IMR-90 (cell line): ENCODE measurements around the gene ANKUB1. TPM values are rescaled to one million over a fixed set of nuclear protein-coding genes. Genes with fewer than 3 reads are reported as not detected.

Experiments used
- ATAC-seq: fragments of 200-7000 bp; cut with Tn5 transposase; 2 replicates; pipeline ENCODE4 v1.9.1; 2020; ENCODE audit warnings: low read depth, mild to moderate bottlenecking, moderate library complexity
- BruUV-seq: library from RNA; stranded (reverse); fragments of 400-500 nt; replicated peaks from 2 replicates; lab custom pipeline; 2021; lab: Mats Ljungman, UMichigan
- CTCF ChIA-PET: fragments of 300-600 bp; formaldehyde crosslinking; extraction: SDS; loops from one replicate; lab custom pipeline; 2021; ENCODE audit warnings: antibody characterized with exemption; lab: Yijun Ruan, JAX
- POLR2A ChIA-PET: fragments of 300-600 bp; sonication (Branson Sonifier 250); formaldehyde crosslinking; loops from one replicate; lab custom pipeline; 2022; ENCODE audit warnings: antibody characterized with exemption; ENCODE audit not compliant: unreplicated experiment; lab: Charles Lee
- DNase-seq: peaks from one replicate; pipeline ENCODE4 v3.0.0; 2013
- H2AFZ ChIP-seq: replicated peaks from 2 replicates; pipeline ENCODE3; 2013; ENCODE audit warnings: low read length, mild to moderate bottlenecking; ENCODE audit not compliant: poor library complexity
- H2AK5ac ChIP-seq: 2 replicates; pipeline ENCODE4 v1.6.1; 2013; ENCODE audit warnings: low read depth, low read length, inconsistent platforms
- H2AK9ac ChIP-seq: replicated peaks from 2 replicates; pipeline ENCODE3; 2013; ENCODE audit warnings: mild to moderate bottlenecking, low read depth, low read length, moderate library complexity; ENCODE audit not compliant: poor library complexity
- H2BK120ac ChIP-seq: 2 replicates; pipeline ENCODE4 v1.6.1; 2013; ENCODE audit warnings: low read depth, low read length, inconsistent platforms
- H2BK15ac ChIP-seq: 3 replicates; pipeline ENCODE4 v1.6.1; 2013; ENCODE audit warnings: low read depth, low read length, inconsistent platforms
- H2BK20ac ChIP-seq: 2 replicates; pipeline ENCODE4 v1.6.1; 2013; ENCODE audit warnings: low read depth, mild to moderate bottlenecking, inconsistent platforms, low read length, moderate library complexity
- H2BK5ac ChIP-seq: 2 replicates; pipeline ENCODE4 v1.6.1; 2013; ENCODE audit warnings: mild to moderate bottlenecking, low read depth, low read length, inconsistent platforms; ENCODE audit not compliant: poor library complexity, severe bottlenecking
- H3K14ac ChIP-seq: replicated peaks from 2 replicates; pipeline ENCODE4 v1.6.1; 2013; ENCODE audit warnings: low read depth, low read length, inconsistent platforms
- H3K18ac ChIP-seq: 2 replicates; pipeline ENCODE4 v1.6.1; 2013; ENCODE audit warnings: low read depth, low read length, control low read depth
- H3K23ac ChIP-seq: 2 replicates; pipeline ENCODE4 v1.6.1; 2013; ENCODE audit warnings: low read depth, low read length, inconsistent platforms
- H3K27ac ChIP-seq: 2 replicates; pipeline ENCODE4 v1.5.1; 2013; ENCODE audit warnings: mild to moderate bottlenecking, control low read depth, low read length; ENCODE audit not compliant: insufficient read depth
- H3K27me3 ChIP-seq: 2 replicates; pipeline ENCODE4 v1.6.1; 2013; ENCODE audit warnings: low read length; ENCODE audit not compliant: control insufficient read depth, insufficient read depth
- H3K36me3 ChIP-seq: 2 replicates; pipeline ENCODE4 v1.6.1; 2013; ENCODE audit warnings: low read length, mixed read lengths; ENCODE audit not compliant: control insufficient read depth, insufficient read depth
- H3K4ac ChIP-seq: 2 replicates; pipeline ENCODE4 v1.6.1; 2013; ENCODE audit warnings: low read depth, low read length, inconsistent platforms
- H3K4me1 ChIP-seq: 2 replicates; pipeline ENCODE4 v1.6.1; 2013; ENCODE audit warnings: low read length, mixed read lengths; ENCODE audit not compliant: control insufficient read depth, insufficient read depth
- H3K4me2 ChIP-seq: 2 replicates; pipeline ENCODE4 v1.6.1; 2013; ENCODE audit warnings: low read depth, mild to moderate bottlenecking, control low read depth, low read length, moderate library complexity
- H3K4me3 ChIP-seq: 2 replicates; pipeline ENCODE4 v1.5.1; 2013; ENCODE audit warnings: low read depth, mild to moderate bottlenecking, control low read depth, low read length, moderate library complexity; ENCODE audit not compliant: insufficient read depth
- H3K56ac ChIP-seq: 2 replicates; pipeline ENCODE4 v1.6.1; 2013; ENCODE audit warnings: low read length, inconsistent platforms; ENCODE audit not compliant: insufficient read depth; ENCODE audit errors: extremely low read depth
- H3K79me1 ChIP-seq, 2 experiments: 2 replicates each; pipeline ENCODE4 v1.6.1; 2013; ENCODE audit warnings: low read length in 2 of 2, inconsistent platforms in 1 of 2, low read depth in 1 of 2
- H3K9ac ChIP-seq: 2 replicates; pipeline ENCODE4 v1.6.1; 2013; ENCODE audit warnings: low read depth, low read length, control low read depth
- H3K9me1 ChIP-seq: 2 replicates; pipeline ENCODE4 v1.6.1; 2013; ENCODE audit warnings: low read length, inconsistent platforms; ENCODE audit not compliant: insufficient read depth
- H3K9me3 ChIP-seq: 2 replicates; pipeline ENCODE4 v1.6.1; 2013; ENCODE audit warnings: low read length; ENCODE audit not compliant: control insufficient read depth, insufficient read depth
- H4K20me1 ChIP-seq: 2 replicates; pipeline ENCODE4 v1.6.1; 2013; ENCODE audit warnings: low read length, inconsistent platforms; ENCODE audit not compliant: insufficient read depth
- H4K5ac ChIP-seq: 2 replicates; pipeline ENCODE4 v1.6.1; 2013; ENCODE audit warnings: mild to moderate bottlenecking, low read depth, low read length, control low read depth
- H4K8ac ChIP-seq, 2 experiments: 2 replicates each; pipeline ENCODE4 v1.6.1; 2013; ENCODE audit warnings: low read depth in 2 of 2, low read length in 2 of 2, control low read depth in 1 of 2, inconsistent platforms in 1 of 2
- H4K91ac ChIP-seq: 2 replicates; pipeline ENCODE4 v1.6.1; 2013; ENCODE audit warnings: low read depth, low read length, inconsistent platforms; ENCODE audit not compliant: insufficient read depth
- BHLHE40 ChIP-seq: fragments of 150-350 bp; IDR thresholded peaks from 2 replicates; pipeline ENCODE4 v1.6.1; 2016; ENCODE audit warnings: mild to moderate bottlenecking, low read depth, low read length
- CEBPB ChIP-seq: IDR thresholded peaks from 2 replicates; pipeline ENCODE4 v1.6.1; 2012; ENCODE audit warnings: low read depth, low read length, improper control_type of control experiment
- CHD1 ChIP-seq: IDR thresholded peaks from 2 replicates; pipeline ENCODE4 v1.6.1; 2012; ENCODE audit warnings: low read depth, low read length, improper control_type of control experiment
- CTCF ChIP-seq: conservative IDR thresholded peaks from 2 replicates; pipeline ENCODE4 v1.5.1; 2012; ENCODE audit warnings: mild to moderate bottlenecking, low read depth, low read length, improper control_type of control experiment
- ELK1 ChIP-seq: fragments of 150-350 bp; IDR thresholded peaks from 2 replicates; pipeline ENCODE4 v1.6.1; 2016; ENCODE audit warnings: low read depth, mild to moderate bottlenecking, low read length, moderate library complexity, borderline replicate concordance
- FOS ChIP-seq: fragments of 150-350 bp; IDR thresholded peaks from 2 replicates; pipeline ENCODE4 v1.6.1; 2016; ENCODE audit warnings: low read depth, low read length
- MAFK ChIP-seq: IDR thresholded peaks from 2 replicates; pipeline ENCODE4 v1.6.1; 2012; ENCODE audit warnings: low read depth, low read length, improper control_type of control experiment
- MAZ ChIP-seq: IDR thresholded peaks from 2 replicates; pipeline ENCODE4 v1.6.1; 2012; ENCODE audit warnings: low read depth, mild to moderate bottlenecking, low read length, improper control_type of control experiment, moderate library complexity, borderline replicate concordance
- MXI1 ChIP-seq: IDR thresholded peaks from 2 replicates; pipeline ENCODE4 v1.6.1; 2012; ENCODE audit warnings: low read depth, mild to moderate bottlenecking, low read length, moderate library complexity, borderline replicate concordance
- NFE2L2 ChIP-seq: fragments of 150-350 bp; IDR thresholded peaks from 2 replicates; pipeline ENCODE4 v1.6.1; 2016; ENCODE audit warnings: low read depth, mild to moderate bottlenecking, low read length
- POLR2A ChIP-seq: IDR thresholded peaks from 2 replicates; pipeline ENCODE4 v1.6.1; 2012; ENCODE audit warnings: mild to moderate bottlenecking, low read depth, low read length
- RAD21 ChIP-seq: IDR thresholded peaks from 2 replicates; pipeline ENCODE4 v1.6.1; 2012; ENCODE audit warnings: low read length, improper control_type of control experiment
- RCOR1 ChIP-seq: IDR thresholded peaks from 2 replicates; pipeline ENCODE4 v1.6.1; 2012; ENCODE audit warnings: mild to moderate bottlenecking, low read length, improper control_type of control experiment; ENCODE audit not compliant: insufficient replicate concordance
- RFX5 ChIP-seq: IDR thresholded peaks from 2 replicates; pipeline ENCODE4 v1.8.0; 2012; ENCODE audit warnings: low read depth, mild to moderate bottlenecking, low read length, moderate library complexity
- SMC3 ChIP-seq: fragments of 150-350 bp; IDR thresholded peaks from 2 replicates; pipeline ENCODE4 v1.6.1; 2016; ENCODE audit warnings: low read depth, mild to moderate bottlenecking, antibody characterized with exemption, low read length, moderate library complexity
- USF2 ChIP-seq: fragments of 150-350 bp; IDR thresholded peaks from 2 replicates; pipeline ENCODE4 v1.6.1; 2017; ENCODE audit warnings: mild to moderate bottlenecking, antibody characterized with exemption, low read length, low read depth
- WGBS, 2 experiments: methylation state at CpG; one replicate each; pipeline versions ENCODE4 v1.1.5 to v1.1.7; 2013; ENCODE audit warnings: missing lambda C conversion rate in 2 of 2; ENCODE audit not compliant: insufficient read length in 1 of 2; ENCODE audit errors: extremely low coverage in 2 of 2; 5-methylcytosine and 5-hydroxymethylcytosine counted together
- dilution Hi-C: fragments of 300-500 bp; cut with HindIII; formaldehyde crosslinking; loops from one replicate; pipeline ENCODE4 v1.14.3; 2018; ENCODE audit warnings: low sequenced_read_pairs; ENCODE audit not compliant: unreplicated experiment
- in situ Hi-C: fragments of 300-500 bp; cut with MboI; formaldehyde crosslinking; loops from 3 replicates; pipeline ENCODE4 v1.14.3; 2019; ENCODE audit warnings: low sequenced_read_pairs, inconsistent platforms, mixed read lengths
- intact Hi-C: fragments of 100-400 bp; cut with micrococcal nuclease; formaldehyde crosslinking; loops from 2 replicates; pipeline ENCODE4 v1.10.0; 2022
- polyA plus RNA-seq, 3 experiments: library from polyadenylated mRNA; depleted of rRNA; stranded (reverse); fragments of >200 nt; gene quantifications; 2 replicates each; pipeline ENCODE4 v1.2.3, GENCODE V29; 2012; ENCODE audit warnings: low replicate concordance in 1 of 3
- total RNA-seq: library from RNA; depleted of rRNA; stranded (reverse); fragments of >200 nt; gene quantifications from 2 replicates; pipeline ENCODE4 v1.2.3, GENCODE V29; 2012

Gene ANKUB1
- total and polyA plus RNA-seq, 2 of the 4 experiments (the other 2 are of a cell fraction) = not detected

- Histone ChIP-seq H2BK120ac (no peak overlapping the region), H4K91ac (no peak overlapping the region), H2AK5ac (no peak overlapping the region), H4K8ac (no peak overlapping the region), H3K4me2 (no peak overlapping the region), H3K4me1 (no peaks in the 10 kb centered on the region), H3K9me3 (no peaks in the 10 kb centered on the region; the same call in 1 of the 2 replicates), H2AFZ (no peak overlapping the region), H3K27ac (no peak overlapping the region), H4K5ac (no peak overlapping the region), H3K79me1 (no peaks in the 10 kb centered on the region), H3K56ac (no peak overlapping the region), H2AK9ac (no peak overlapping the region), H3K9ac (no peak overlapping the region), H3K9me1 (peaks cover 2% of the 10 kb centered on the region; the same call in 1 of the 2 replicates), H2BK5ac (no peak overlapping the region), H3K36me3 (no peaks in the 10 kb centered on the region), H3K4ac (no peak overlapping the region), H2BK15ac (no peak overlapping the region), H3K4me3 (no peak overlapping the region), H3K14ac (no peak overlapping the region), H3K27me3 (peaks cover 45% of the 10 kb centered on the region), H4K20me1 (no peaks in the 10 kb centered on the region), H3K18ac (no peak overlapping the region), H3K23ac (no peak overlapping the region), H2BK20ac (no peak overlapping the region)
- TF ChIP-seq MAZ (no peak), CEBPB (no peak), RCOR1 (no peak), FOS (no peak), BHLHE40 (no peak), ELK1 (no peak), MAFK (no peak), USF2 (no peak), RAD21 (no peak), SMC3 (no peak), CHD1 (no peak), POLR2A (no peak), MXI1 (no peak), NFE2L2 (no peak), RFX5 (no peak), CTCF (no peak)
- intact Hi-C loops = no loop called here
- DNase-seq (no peak), ATAC-seq (no peak)
- in situ Hi-C loops = no loop called here
- ChIA-PET CTCF (interaction anchor here (0.6 to 5.5 kb wide), 2 partner anchors 44 to 643 kb away, joined by 3 to 58 read pairs; no protein-coding TSS in a partner anchor), POLR2A (no interaction called here)
- dilution Hi-C loops = no loop called here
- no CpG with 5 or more reads among the region's 1 CpG for WGBS, 2 experiments
- no TSS peak for BruUV-seq
Measured at GRCh38 chr3:149764302-149764701, 28.1 kb downstream of the ANKUB1 start.
